ENCODE data around the gene FUT9.

DNA sequence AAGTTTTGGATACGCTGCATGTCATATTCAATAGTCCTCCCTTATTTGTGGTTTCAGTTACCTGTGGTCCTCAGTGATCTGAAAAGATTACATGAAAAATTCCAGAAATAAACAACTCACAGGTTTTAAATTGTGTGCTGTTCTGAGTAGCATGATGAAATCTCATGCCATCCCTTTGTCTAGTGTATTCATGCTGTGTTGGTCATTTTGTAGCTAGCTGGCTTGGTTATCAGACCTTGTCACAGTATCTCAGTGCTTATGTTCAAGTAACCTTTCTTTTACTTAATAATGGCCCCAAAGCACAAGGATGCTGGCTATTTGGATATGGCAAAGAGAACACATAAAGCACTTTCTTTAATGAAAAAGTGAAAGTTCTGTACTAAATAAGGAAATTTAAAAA is 78.3 kb downstream of the FUT9 start:
- no peak for TF ChIP-seq EZH2 (IDR thresholded peaks at IDR 0.05; ENCODE audit: low read length)
- TF ChIP-seq, protein P1, sequence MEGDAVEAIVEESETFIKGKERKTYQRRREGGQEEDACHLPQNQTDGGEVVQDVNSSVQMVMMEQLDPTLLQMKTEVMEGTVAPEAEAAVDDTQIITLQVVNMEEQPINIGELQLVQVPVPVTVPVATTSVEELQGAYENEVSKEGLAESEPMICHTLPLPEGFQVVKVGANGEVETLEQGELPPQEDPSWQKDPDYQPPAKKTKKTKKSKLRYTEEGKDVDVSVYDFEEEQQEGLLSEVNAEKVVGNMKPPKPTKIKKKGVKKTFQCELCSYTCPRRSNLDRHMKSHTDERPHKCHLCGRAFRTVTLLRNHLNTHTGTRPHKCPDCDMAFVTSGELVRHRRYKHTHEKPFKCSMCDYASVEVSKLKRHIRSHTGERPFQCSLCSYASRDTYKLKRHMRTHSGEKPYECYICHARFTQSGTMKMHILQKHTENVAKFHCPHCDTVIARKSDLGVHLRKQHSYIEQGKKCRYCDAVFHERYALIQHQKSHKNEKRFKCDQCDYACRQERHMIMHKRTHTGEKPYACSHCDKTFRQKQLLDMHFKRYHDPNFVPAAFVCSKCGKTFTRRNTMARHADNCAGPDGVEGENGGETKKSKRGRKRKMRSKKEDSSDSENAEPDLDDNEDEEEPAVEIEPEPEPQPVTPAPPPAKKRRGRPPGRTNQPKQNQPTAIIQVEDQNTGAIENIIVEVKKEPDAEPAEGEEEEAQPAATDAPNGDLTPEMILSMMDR (optimal IDR thresholded peaks at IDR 0.05 in 1 of 3, IDR thresholded peaks at IDR 0.05 in 1 of 3, conservative IDR thresholded peaks at IDR 0.05 in 1 of 3; ENCODE audit: extremely low read depth in 1 of 3, insufficient read depth in 2 of 3, low read length in 3 of 3), result no peak

Measured in keratinocyte (primary cell).